GM23248 (cell line): ENCODE data around the gene KIF17.

Experiments used
- EZH2 ChIP-seq: fragments of 200-600 bp; sonication (generic); IDR thresholded peaks from 2 replicates; pipeline ENCODE4 v1.6.1; 2018; ENCODE audit warnings: antibody characterized with exemption, mild to moderate bottlenecking; ENCODE audit not compliant: insufficient read depth, poor library complexity, severe bottlenecking
- EZH2phosphoT487 ChIP-seq: fragments of 200-600 bp; sonication (generic); IDR thresholded peaks from 2 replicates; pipeline ENCODE4 v1.6.1; 2018; ENCODE audit warnings: antibody characterized with exemption, moderate library complexity, mild to moderate bottlenecking, low read depth; ENCODE audit not compliant: insufficient read depth

GRCh38 chr1:20657024-20657423 is 60.8 kb downstream of the KIF17 start:
- TF ChIP-seq EZH2 = no peak
- TF ChIP-seq EZH2phosphoT487 = no peak
